Naive B cell (primary cell): ENCODE results near the gene FDXACB1. TPM values are rescaled to one million over a fixed set of nuclear protein-coding genes. Genes with fewer than 3 reads are reported as not detected.
A peak's percentile ranks its signal among the peaks of the same experiment; 100 is the strongest.

Source experiments
- ATAC-seq, 2 donors: fragments of 150-1000 bp; cut with Tn5 transposase; 2 replicates each; pipeline ENCODE4 v1.10.0; 2021; ENCODE audit warnings: low read depth in 2 of 2, mild to moderate bottlenecking in 2 of 2, moderate library complexity in 2 of 2
- DNase-seq: peaks from one replicate; pipeline ENCODE4 v3.0.0; 2022
- H3K27ac Mint-ChIP-seq, 6 donors: one replicate each; pipeline ENCODE4 v1.8.0; 2020 to 2022; ENCODE audit warnings: mild to moderate bottlenecking in 6 of 6, mixed read lengths in 6 of 6, moderate library complexity in 5 of 6, inconsistent platforms in 2 of 6
- H3K27me3 Mint-ChIP-seq, 3 donors: one replicate each; pipeline ENCODE4 v1.8.0; 2021 to 2022; ENCODE audit warnings: mixed read lengths in 3 of 3, mild to moderate bottlenecking in 1 of 3
- H3K36me3 Mint-ChIP-seq, 2 donors: one replicate each; pipeline ENCODE4 v1.8.0; 2020 to 2022; ENCODE audit warnings: mixed read lengths in 2 of 2, inconsistent platforms in 1 of 2, mild to moderate bottlenecking in 1 of 2
- H3K4me1 Mint-ChIP-seq, 3 donors: one replicate each; pipeline ENCODE4 v1.8.0; 2020 to 2022; ENCODE audit warnings: mixed read lengths in 3 of 3, inconsistent platforms in 1 of 3, mild to moderate bottlenecking in 1 of 3, moderate library complexity in 1 of 3
- H3K4me3 Mint-ChIP-seq, 8 donors: one replicate each; pipeline ENCODE4 v1.8.0; 2020 to 2022; ENCODE audit warnings: mild to moderate bottlenecking in 8 of 8, mixed read lengths in 8 of 8, moderate library complexity in 8 of 8, inconsistent platforms in 2 of 8
- H3K9me3 Mint-ChIP-seq, 7 donors: one replicate each; pipeline ENCODE4 v1.8.0; 2020 to 2022; ENCODE audit warnings: mixed read lengths in 7 of 7, mild to moderate bottlenecking in 5 of 7, inconsistent platforms in 2 of 7, moderate library complexity in 1 of 7
- polyA plus RNA-seq, 6 donors: library from polyadenylated mRNA; unstranded; fragments of 300-500 nt; fragmentation: Illumina TruSeq; gene quantifications; one replicate each; pipeline ENCODE4 v1.2.3, GENCODE V29; 2021; ENCODE audit warnings: low read depth in 6 of 6

Gene FDXACB1
- polyA plus RNA-seq, 6 donors from 2014 or later, result 3.0 to 10.6 (median 6.0) TPM

DNA sequence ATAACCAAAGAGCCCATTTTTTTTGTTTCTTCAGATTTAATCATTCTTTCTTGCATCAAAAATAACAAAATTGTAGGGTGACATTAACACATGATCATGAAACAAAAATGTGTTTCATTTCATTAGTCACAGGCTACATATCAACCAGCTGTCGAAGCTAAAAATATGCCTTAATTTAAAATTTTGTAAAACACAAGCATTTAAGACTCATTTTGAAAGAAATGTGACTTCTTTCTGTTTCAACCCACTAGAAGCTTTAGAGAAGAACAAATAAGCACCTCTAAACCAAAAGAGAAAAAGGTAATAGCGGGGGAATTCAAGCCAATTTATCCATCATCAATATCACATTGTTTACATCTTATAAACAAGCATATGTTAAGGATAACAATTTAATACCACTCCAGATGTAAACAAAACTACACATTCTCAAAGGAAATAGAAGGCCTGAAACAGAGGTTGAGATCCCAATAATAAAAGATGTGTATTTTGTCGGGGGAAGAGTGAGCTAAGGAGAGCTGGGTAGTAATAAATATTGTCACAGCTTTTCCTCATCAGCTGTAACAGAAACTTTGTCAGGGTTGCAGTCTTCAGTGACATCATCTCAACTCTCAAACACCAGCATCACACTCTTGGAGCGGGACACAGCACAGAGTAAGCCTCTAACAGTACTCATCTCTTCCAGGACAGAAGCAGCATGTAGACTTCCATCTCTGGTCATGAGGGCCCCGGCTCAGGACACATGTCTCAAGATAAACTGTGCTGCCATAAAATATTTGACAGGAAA is 49.6 kb downstream of the FDXACB1 start:
- Mint-ChIP-seq H3K27ac (peak overlapping the region in 1 of 6 donors; percentile 53), H3K36me3 (peaks cover 13 to 27% of the 10 kb centered on the region in 2 donors), H3K27me3 (no peaks in the 10 kb centered on the region), H3K9me3 (no peaks in the 10 kb centered on the region), H3K4me3 (no peak overlapping the region), H3K4me1 (no peaks in the 10 kb centered on the region)
- no peak for ATAC-seq
- no peak for DNase-seq

DNA sequence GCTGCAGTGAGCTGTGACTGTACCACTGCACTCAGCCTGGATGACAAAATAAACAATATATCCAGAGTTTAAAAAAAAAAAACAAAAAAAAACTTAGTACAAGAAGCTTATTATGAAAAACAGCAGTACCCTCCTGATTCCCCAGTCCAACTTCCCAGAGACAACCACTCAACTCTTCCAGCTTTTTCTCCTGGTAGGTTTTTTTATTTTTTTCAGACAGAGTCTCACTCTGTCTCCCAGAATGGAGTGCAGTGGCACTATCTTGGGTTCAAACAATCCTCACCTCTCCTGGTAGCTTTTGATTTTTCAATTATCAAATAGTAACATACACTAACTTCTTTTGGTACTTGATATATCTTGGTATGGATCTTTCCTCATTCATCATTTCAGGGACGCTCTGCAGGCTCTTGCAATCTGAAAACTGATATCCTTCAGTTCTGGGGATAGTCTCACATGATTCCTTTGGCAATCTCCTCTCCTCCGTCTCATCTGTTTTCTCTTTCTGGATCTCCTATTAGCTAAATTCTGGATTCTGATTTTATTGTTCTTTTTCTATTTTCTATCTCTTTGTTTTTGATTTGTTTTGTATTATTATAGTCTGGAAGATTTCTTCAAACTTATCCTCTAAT is 52.5 kb downstream of the FDXACB1 start:
- no peaks in the 10 kb centered on the region for H3K9me3 Mint-ChIP-seq
- no peak overlapping the region for H3K4me3 Mint-ChIP-seq
- DNase-seq (no peak), ATAC-seq (no peak)
- no peaks in the 10 kb centered on the region for H3K27me3 Mint-ChIP-seq
- no peaks in the 10 kb centered on the region for H3K4me1 Mint-ChIP-seq
- peaks cover 9 to 26% of the 10 kb centered on the region in 2 donors for H3K36me3 Mint-ChIP-seq
- no peak overlapping the region for H3K27ac Mint-ChIP-seq

Other genes starting within 250 kb of the FDXACB1 start
- 10 to 100 TPM; 14.8 to 23.0 (median 18.6) TPM for gene PPP2R1B, start 112.8 kb downstream of the FDXACB1 start, polyA plus RNA-seq
- gene ALG9, start 7.6 kb downstream of the FDXACB1 start, polyA plus RNA-seq, result 10 to 100 TPM; 12.7 to 36.5 (median 14.9) TPM
- gene CFAP68, start 376 bp upstream of the FDXACB1 start, polyA plus RNA-seq, result 10 to 100 TPM; 14.3 to 28.3 (median 18.5) TPM
- not detected for gene CRYAB, start 32.6 kb upstream of the FDXACB1 start, polyA plus RNA-seq
- not detected for gene HSPB2, start 33.6 kb upstream of the FDXACB1 start, polyA plus RNA-seq
- gene C11orf52, start 39.7 kb upstream of the FDXACB1 start, polyA plus RNA-seq, result not detected
- under 1 TPM in 3 of 6 donors, not detected in 3; 0.11 to 0.43 (median 0.13) TPM for gene DIXDC1, start 58.2 kb upstream of the FDXACB1 start, polyA plus RNA-seq
- 10 to 100 TPM; 24.6 to 38.8 (median 28.0) TPM for gene DLAT, start 146.2 kb upstream of the FDXACB1 start, polyA plus RNA-seq
- not detected for gene PIH1D2, start 194.9 kb upstream of the FDXACB1 start, polyA plus RNA-seq
- gene NKAPD1, start 195.1 kb upstream of the FDXACB1 start, polyA plus RNA-seq, result 10 to 100 TPM in 4 of 6 donors, 1 to 10 TPM in 2; 3.7 to 18.6 (median 10.7) TPM
- 10 to 100 TPM; 47.0 to 77.1 (median 53.3) TPM for gene TIMM8B, start 207.6 kb upstream of the FDXACB1 start, polyA plus RNA-seq
- gene SDHD, start 207.7 kb upstream of the FDXACB1 start, polyA plus RNA-seq, result 100 to 1,000 TPM; 140 to 196 (median 168) TPM